NT2/D1 (cell line): ENCODE data around the gene LRTM2.

ENCODE experiments used
- YY1 ChIP-seq: IDR thresholded peaks from 2 replicates; pipeline ENCODE4 v1.6.1; 2011; ENCODE audit not compliant: insufficient read length, insufficient read depth
- ZNF274 ChIP-seq: IDR thresholded peaks from 2 replicates; pipeline ENCODE4 v1.6.1; 2011; ENCODE audit warnings: mild to moderate bottlenecking, low read depth, low read length

DNA sequence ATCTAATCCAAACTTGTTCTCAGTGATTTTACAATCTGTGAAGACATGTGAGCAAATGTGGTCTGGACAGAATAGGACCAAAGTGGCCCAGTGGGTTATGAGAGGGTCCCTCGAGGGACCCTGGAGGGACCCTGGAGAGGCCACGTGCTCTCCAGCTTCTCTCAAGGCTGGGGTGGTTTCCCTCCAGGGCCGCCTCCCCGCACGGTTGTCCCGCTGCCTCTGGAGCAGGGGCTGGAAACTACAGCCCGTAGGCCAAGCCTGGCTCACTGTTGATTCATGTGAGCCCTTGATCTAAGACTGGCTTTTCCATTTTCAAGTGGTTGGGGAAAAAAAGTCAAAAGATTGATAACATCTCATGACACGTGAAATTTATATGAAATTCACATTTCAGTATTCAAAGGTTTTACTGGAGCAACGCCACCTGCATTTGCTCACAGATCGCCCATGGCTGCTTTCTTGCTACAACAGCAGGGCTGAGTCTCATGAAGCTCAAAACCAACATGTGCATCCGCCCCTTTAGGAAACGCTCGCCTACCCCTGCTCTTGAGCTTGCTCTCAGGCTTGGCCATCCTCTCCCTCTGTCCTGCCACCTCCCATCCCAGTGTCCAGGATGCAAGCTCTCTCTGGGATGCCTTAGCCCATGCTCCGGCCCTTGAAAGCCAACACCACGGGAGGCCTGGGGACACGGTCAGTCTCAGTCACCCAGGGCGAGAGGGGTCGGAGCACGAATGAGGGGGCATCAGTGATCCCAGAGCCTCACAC, 12.1 kb upstream of the LRTM2 start:
- TF ChIP-seq YY1 (no peak), ZNF274 (no peak)
